Measurements from ENCODE around the gene LRMDA. TPM values are rescaled to one million over a fixed set of nuclear protein-coding genes. Genes with fewer than 3 reads are reported as not detected.

LRMDA gene
- total and polyA plus RNA-seq, 12 donors: 30.7 to 132 (median 78.1) TPM

- Histone ChIP-seq H3K4me3 (no peak overlapping the region), H3K27me3 (no peaks in the 10 kb centered on the region), H3K4me1 (replicated peaks in 1 of 2) (peaks cover 0 to under 1% of the 10 kb centered on the region in 2 donors), H3K9me3 (replicated peaks in 1 of 3) (peaks cover 0 to 8% (median 0%) of the 10 kb centered on the region in 3 donors), H3K27ac (peak overlapping the region in 1 of 5 donors; percentile 25), H3K36me3 (replicated peaks in 1 of 2) (no peaks in the 10 kb centered on the region)
- 68 to 80% (median 71%) methylated on average over 2 to 3 of the region's 3 CpGs for WGBS, 4 donors
- no peak for TF ChIP-seq POLR2A (IDR thresholded peaks at IDR 0.05)
- TF ChIP-seq CTCF (IDR thresholded peaks at IDR 0.05): no peak
- DNase-seq: no peak
- intact Hi-C loops (cut with DNase I): no loop called here
Measured at GRCh38 chr10:75438275-75438674, 6.9 kb downstream of the LRMDA start.

- no peak for DNase-seq
- H3K9me3 ChIP-seq (replicated peaks in 1 of 3): peaks cover 0 to 8% (median 0%) of the 10 kb centered on the region in 3 donors
- 68 to 81% (median 72%) methylated on average over 4 of the region's 4 CpGs for WGBS, 4 donors
- peak overlapping the region in 1 of 5 donors; percentile 29 for H3K27ac ChIP-seq
- H3K27me3 ChIP-seq: no peaks in the 10 kb centered on the region
- no peak overlapping the region for H3K4me3 ChIP-seq
- intact Hi-C loops (cut with DNase I): no loop called here
- H3K4me1 ChIP-seq (replicated peaks in 1 of 2): no peaks in the 10 kb centered on the region
- H3K36me3 ChIP-seq (replicated peaks in 1 of 2): no peaks in the 10 kb centered on the region
- no peak for TF ChIP-seq CTCF (IDR thresholded peaks at IDR 0.05)
- TF ChIP-seq POLR2A (IDR thresholded peaks at IDR 0.05): no peak
Measured at GRCh38 chr10:75439811-75440210, 8.4 kb downstream of the LRMDA start.

GRCh38 chr10:75440271-75440793 lies 8.9 kb downstream of the LRMDA start:
- intact Hi-C loops (cut with DNase I): no loop called here
- Histone ChIP-seq H3K4me1 (replicated peaks in 1 of 2) (no peaks in the 10 kb centered on the region), H3K36me3 (replicated peaks in 1 of 2) (no peaks in the 10 kb centered on the region), H3K9me3 (replicated peaks in 1 of 3) (peaks cover 0 to 8% (median 0%) of the 10 kb centered on the region in 3 donors), H3K27me3 (no peaks in the 10 kb centered on the region), H3K27ac (no peak overlapping the region), H3K4me3 (no peak overlapping the region)
- peak in 1 of 7 donors; percentile 8 for DNase-seq
- TF ChIP-seq CTCF (IDR thresholded peaks at IDR 0.05) (no peak), POLR2A (IDR thresholded peaks at IDR 0.05) (no peak)
- 91 to 98% (median 94%) methylated on average over 4 of the region's 4 CpGs for WGBS, 4 donors

GRCh38 chr10:75441196-75441595 lies 9.8 kb downstream of the LRMDA start:
- H3K27ac ChIP-seq: peak overlapping the region in 2 of 5 donors; percentile 4 to 11
- H3K27me3 ChIP-seq: no peaks in the 10 kb centered on the region
- peak in 1 of 7 donors; percentile 15 for DNase-seq
- no peak overlapping the region for H3K4me3 ChIP-seq
- H3K9me3 ChIP-seq (replicated peaks in 1 of 3): peaks cover 0 to 8% (median 0%) of the 10 kb centered on the region in 3 donors
- no peak for TF ChIP-seq CTCF (IDR thresholded peaks at IDR 0.05)
- TF ChIP-seq POLR2A (IDR thresholded peaks at IDR 0.05): no peak
- 87 to 93% (median 89%) methylated on average over 4 of the region's 4 CpGs for WGBS, 4 donors
- intact Hi-C loops (cut with DNase I): no loop called here
- H3K36me3 ChIP-seq (replicated peaks in 1 of 2): no peaks in the 10 kb centered on the region
- H3K4me1 ChIP-seq (replicated peaks in 1 of 2): no peaks in the 10 kb centered on the region

Measured in adrenal gland (tissue), 12 donors.